GM23338 (cell line): Measurements from ENCODE around the gene TPSB2.

ENCODE experiments used
- EZH2 ChIP-seq: fragments of 200-600 bp; sonication (generic); IDR thresholded peaks from one replicate; pipeline ENCODE4 v1.8.0; 2017; ENCODE audit warnings: antibody characterized with exemption, mild to moderate bottlenecking, low read depth; ENCODE audit not compliant: unreplicated experiment
- EZH2phosphoT487 ChIP-seq: fragments of 200-600 bp; sonication (generic); IDR thresholded peaks from one replicate; pipeline ENCODE4 v1.8.1; 2018; ENCODE audit warnings: antibody characterized with exemption; ENCODE audit not compliant: unreplicated experiment
- POLR2AphosphoS5 ChIP-seq: IDR thresholded peaks from 2 replicates; pipeline ENCODE4 v1.6.1; 2016; ENCODE audit warnings: antibody characterized with exemption, low read depth
- REST ChIP-seq: IDR thresholded peaks from one replicate; pipeline ENCODE4 v1.6.1; 2018; ENCODE audit warnings: antibody characterized with exemption; ENCODE audit not compliant: unreplicated experiment
- TF ChIP-seq, protein P1 (sequence below), 2 experiments: fragments of 200-600 bp in 1 of 2; sonication (generic) in 1 of 2; conservative IDR thresholded peaks; 2 replicates each; pipeline versions ENCODE4 v1.5.1 to v1.6.1; 2016 to 2017; ENCODE audit warnings: antibody characterized with exemption in 2 of 2, low read depth in 2 of 2, mild to moderate bottlenecking in 2 of 2, moderate library complexity in 1 of 2

DNA sequence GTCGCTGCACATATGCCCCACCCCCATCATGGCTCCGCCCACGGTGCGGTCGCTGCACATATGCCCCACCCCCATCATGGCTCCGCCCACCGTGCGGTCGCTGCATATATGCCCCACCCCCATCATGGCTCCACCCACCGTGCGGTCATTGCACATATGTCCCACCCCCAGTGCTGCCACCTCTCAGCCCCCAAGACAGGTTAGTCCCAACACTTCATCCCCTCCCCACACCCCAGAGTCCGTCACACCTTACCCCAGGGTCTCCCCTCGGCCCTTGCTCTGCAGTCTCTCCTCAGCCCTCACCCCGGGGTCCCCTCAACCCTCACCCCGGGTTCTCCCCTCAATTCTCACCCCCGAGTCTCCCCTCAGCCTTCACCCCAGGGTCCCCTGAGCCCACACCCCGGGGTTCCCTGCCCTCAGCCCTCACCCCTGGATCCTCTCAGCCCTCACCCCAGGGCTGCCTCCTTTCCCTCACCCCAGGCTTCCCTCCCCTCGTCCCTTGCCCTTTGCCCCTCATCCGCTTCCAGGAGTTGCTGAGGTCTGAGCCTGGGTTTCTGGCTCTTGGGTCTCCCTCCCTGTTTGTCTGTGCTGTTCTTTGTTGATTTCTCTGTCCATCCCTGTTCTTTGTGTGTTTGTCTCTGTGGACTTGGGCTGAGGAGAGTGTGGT lies 30.5 kb downstream of the TPSB2 start:
- TF ChIP-seq, protein P1, sequence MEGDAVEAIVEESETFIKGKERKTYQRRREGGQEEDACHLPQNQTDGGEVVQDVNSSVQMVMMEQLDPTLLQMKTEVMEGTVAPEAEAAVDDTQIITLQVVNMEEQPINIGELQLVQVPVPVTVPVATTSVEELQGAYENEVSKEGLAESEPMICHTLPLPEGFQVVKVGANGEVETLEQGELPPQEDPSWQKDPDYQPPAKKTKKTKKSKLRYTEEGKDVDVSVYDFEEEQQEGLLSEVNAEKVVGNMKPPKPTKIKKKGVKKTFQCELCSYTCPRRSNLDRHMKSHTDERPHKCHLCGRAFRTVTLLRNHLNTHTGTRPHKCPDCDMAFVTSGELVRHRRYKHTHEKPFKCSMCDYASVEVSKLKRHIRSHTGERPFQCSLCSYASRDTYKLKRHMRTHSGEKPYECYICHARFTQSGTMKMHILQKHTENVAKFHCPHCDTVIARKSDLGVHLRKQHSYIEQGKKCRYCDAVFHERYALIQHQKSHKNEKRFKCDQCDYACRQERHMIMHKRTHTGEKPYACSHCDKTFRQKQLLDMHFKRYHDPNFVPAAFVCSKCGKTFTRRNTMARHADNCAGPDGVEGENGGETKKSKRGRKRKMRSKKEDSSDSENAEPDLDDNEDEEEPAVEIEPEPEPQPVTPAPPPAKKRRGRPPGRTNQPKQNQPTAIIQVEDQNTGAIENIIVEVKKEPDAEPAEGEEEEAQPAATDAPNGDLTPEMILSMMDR (conservative IDR thresholded peaks at IDR 0.05; ENCODE audit: low read depth in 2 of 2) = no peak
- TF ChIP-seq POLR2AphosphoS5 (no peak), EZH2 (no peak), REST (no peak), EZH2phosphoT487 (no peak)
